Measurements from ENCODE around the gene SCG2.

Gene SCG2

DNA sequence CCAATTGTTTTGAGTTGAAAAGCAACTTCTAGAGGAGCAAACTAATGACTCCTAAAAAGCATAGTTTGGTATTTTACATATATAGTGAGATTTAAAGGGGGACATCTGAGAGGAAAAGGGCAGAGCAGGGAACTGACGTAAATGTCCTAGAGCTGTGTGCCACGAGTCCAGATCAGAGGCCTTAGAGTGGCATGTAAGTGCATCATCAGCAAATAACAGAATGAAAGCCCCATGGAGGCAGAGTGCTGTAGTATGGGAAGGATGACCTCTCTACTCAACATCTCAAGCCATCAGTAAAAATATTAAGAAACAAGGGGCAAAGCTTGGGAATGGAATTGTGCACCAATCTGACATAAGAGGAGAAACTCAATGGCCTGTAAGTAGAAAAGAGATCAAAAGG, 31.4 kb downstream of the SCG2 start:
- TF ChIP-seq, protein P1, sequence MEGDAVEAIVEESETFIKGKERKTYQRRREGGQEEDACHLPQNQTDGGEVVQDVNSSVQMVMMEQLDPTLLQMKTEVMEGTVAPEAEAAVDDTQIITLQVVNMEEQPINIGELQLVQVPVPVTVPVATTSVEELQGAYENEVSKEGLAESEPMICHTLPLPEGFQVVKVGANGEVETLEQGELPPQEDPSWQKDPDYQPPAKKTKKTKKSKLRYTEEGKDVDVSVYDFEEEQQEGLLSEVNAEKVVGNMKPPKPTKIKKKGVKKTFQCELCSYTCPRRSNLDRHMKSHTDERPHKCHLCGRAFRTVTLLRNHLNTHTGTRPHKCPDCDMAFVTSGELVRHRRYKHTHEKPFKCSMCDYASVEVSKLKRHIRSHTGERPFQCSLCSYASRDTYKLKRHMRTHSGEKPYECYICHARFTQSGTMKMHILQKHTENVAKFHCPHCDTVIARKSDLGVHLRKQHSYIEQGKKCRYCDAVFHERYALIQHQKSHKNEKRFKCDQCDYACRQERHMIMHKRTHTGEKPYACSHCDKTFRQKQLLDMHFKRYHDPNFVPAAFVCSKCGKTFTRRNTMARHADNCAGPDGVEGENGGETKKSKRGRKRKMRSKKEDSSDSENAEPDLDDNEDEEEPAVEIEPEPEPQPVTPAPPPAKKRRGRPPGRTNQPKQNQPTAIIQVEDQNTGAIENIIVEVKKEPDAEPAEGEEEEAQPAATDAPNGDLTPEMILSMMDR (IDR thresholded peaks at IDR 0.05; ENCODE audit: extremely low read depth, insufficient read depth, missing control alignments), result no peak
- in situ Hi-C loops (cut with MboI; ENCODE audit: low pct_unique_long_range_greater_than_20kb, low sequenced_read_pairs, unreplicated experiment), result no loop called here
- no peak for DNase-seq (ENCODE audit: low spot score)

DNA sequence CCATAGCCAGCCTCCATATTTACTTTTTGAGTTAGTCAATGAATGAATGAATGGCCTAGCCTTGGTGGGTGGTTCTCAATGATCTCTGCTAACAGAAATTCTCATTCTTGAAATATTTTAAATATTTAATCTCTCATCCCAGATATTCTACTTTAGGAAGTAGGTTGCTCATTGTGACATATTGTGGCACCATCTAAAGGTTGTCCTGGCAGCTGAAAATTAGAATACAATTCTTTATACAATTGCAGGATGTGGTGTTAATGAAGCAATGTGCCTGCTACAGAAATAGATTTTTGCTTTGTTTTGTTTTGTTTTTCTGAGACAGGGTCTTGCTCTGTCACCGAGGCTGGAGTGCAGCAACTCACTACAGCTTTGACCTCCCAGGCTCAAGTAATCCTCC, 35.8 kb downstream of the SCG2 start:
- TF ChIP-seq, protein P1 (IDR thresholded peaks at IDR 0.05; ENCODE audit: extremely low read depth, insufficient read depth, missing control alignments), result no peak
- in situ Hi-C loops (cut with MboI; ENCODE audit: low pct_unique_long_range_greater_than_20kb, low sequenced_read_pairs, unreplicated experiment), result no loop called here
- no peak for DNase-seq (ENCODE audit: low spot score)

DNA sequence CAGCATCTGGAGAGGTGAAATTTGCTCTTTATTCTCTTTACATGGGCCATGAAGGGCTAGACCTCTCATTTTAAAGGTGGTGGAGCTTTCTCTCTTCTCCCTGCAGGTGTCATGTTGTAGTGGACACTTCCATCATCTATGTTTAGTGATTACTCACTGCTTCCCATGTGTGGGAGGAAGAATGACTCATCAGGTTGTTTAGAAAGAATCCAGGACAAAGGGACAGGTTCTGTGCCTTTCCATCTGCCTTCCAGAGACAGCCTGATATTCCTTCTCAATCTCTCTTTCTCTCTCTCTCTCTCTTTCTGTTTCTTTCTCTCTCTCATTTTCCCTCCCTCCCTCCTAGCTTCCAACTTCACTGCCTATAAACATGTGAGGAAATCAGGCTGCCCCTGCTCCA, 38.7 kb downstream of the SCG2 start:
- in situ Hi-C loops (cut with MboI; ENCODE audit: low pct_unique_long_range_greater_than_20kb, low sequenced_read_pairs, unreplicated experiment), result no loop called here
- TF ChIP-seq, protein P1 (IDR thresholded peaks at IDR 0.05; ENCODE audit: extremely low read depth, insufficient read depth, missing control alignments), result no peak
- no peak for DNase-seq (ENCODE audit: low spot score)

DNA sequence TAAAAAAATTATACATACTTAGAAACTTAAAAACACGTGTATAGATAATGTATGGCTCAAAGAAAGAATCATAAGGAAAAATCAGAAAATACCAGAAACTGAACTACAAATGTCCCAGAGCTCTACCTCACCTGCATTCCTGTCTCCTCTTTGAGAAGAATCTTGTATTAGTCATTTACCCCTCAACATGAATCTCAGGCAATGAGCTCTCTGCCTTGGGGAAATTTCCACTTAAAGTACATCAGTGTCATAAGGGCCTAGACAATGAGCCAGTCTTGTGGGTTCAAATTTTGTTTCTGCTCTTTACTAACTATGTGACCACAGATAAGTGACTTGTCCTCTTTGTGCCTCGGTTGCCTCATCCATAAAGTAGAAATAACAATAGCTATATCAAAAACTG, 40.1 kb downstream of the SCG2 start:
- in situ Hi-C loops (cut with MboI; ENCODE audit: low pct_unique_long_range_greater_than_20kb, low sequenced_read_pairs, unreplicated experiment), result no loop called here
- TF ChIP-seq, protein P1 (IDR thresholded peaks at IDR 0.05; ENCODE audit: extremely low read depth, insufficient read depth, missing control alignments), result no peak
- no peak for DNase-seq (ENCODE audit: low spot score)

DNA sequence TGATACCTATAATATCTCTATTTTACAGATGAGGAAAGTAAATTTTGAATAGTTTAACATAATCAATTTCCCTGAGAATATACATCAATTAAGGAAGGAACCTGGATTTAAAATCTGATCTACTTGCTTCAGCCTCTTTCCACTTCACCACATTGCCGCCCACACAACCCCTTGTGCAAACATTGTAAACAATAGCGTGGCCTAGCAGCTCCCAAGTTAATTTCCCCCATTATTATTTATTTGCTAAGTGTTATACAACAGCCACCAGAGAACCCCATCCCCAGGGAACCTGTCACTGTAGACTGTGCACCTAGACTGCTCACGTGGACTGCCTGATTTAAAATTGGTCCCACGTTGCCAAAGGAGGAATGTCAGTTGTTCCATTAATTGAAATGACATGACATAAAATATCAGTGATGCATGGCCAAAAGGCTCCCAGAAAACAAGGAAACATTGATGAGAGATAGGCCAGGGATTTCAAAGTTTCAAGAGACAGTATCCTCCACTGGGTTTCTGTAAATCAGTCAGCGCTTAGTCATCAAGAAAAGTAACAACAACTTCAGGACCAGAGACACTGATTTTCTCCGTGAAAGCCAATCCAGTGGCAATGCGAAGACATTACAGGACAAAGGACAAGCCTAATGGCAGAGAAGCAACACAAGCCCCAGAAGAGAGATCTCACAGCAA, 41.3 kb downstream of the SCG2 start:
- DNase-seq (ENCODE audit: low spot score), result no peak
- TF ChIP-seq, protein P1 (IDR thresholded peaks at IDR 0.05; ENCODE audit: extremely low read depth, insufficient read depth, missing control alignments), result no peak
- in situ Hi-C loops (cut with MboI; ENCODE audit: low pct_unique_long_range_greater_than_20kb, low sequenced_read_pairs, unreplicated experiment), result no loop called here

DNA sequence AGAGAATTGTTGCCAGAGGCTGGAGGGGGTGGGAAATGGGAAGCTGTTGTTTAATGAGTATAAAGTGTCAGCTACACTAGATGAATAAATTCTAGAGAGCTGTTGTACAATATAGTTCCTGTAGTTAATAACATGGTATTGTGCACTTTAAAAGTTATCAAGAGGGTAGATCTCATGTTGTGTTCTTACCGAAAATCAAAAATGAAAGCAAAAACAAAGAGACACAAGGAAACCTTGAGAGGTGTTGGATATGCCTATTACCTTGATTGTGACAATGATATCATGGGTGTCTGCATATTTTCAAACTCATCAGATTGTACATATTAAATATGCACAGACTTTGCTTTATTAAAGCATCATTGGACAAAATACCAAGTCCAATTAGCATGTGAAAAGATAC, 43.2 kb downstream of the SCG2 start:
- in situ Hi-C loops (cut with MboI; ENCODE audit: low pct_unique_long_range_greater_than_20kb, low sequenced_read_pairs, unreplicated experiment), result no loop called here
- TF ChIP-seq, protein P1 (IDR thresholded peaks at IDR 0.05; ENCODE audit: extremely low read depth, insufficient read depth, missing control alignments), result no peak
- DNase-seq (ENCODE audit: low spot score), result no peak

Data from GM13977 (cell line).